Vagina (tissue), 2 donors: ENCODE measurements around the gene CD200R1L.

Experiments used
- CTCF ChIP-seq, 3 experiments: fragments of 450-650 bp in 2 of 3; fragments of 200-600 bp in 1 of 3; sonication (generic) in 1 of 3; IDR thresholded peaks; one replicate each; pipeline ENCODE4 v1.5.1; 2017 to 2019; ENCODE audit warnings: antibody characterized with exemption in 3 of 3, mild to moderate bottlenecking in 2 of 3, moderate library complexity in 2 of 3
- POLR2A ChIP-seq, 2 donors: fragments of 450-650 bp; IDR thresholded peaks; one replicate each; pipeline ENCODE4 v1.6.1; 2017; ENCODE audit warnings: antibody characterized with exemption in 2 of 2, mild to moderate bottlenecking in 2 of 2, moderate library complexity in 2 of 2

GRCh38 chr3:112781599-112781998 lies 65.1 kb downstream of the CD200R1L start:
- no peak for TF ChIP-seq POLR2A (IDR thresholded peaks at IDR 0.05)
- no peak for TF ChIP-seq CTCF (IDR thresholded peaks at IDR 0.05)
